Natural killer cell treated with Interleukin-12 subunit alpha and Interleukin-12 subunit beta and Interleukin-15 and Interleukin-18, amount 100 ng/mL, for 72 hours (primary cell): ENCODE results near the gene OPN1MW2. TPM values are rescaled to one million over a fixed set of nuclear protein-coding genes. Genes with fewer than 3 reads are reported as not detected.
A peak's percentile ranks its signal among the peaks of the same experiment; 100 is the strongest.
"Not testable (repeated sequence)": the region's sequence is repeated elsewhere in the genome, so short reads cannot be mapped to it uniquely, and the experiment has no call there.

Experiments
- ATAC-seq, 2 donors: fragments of 150-1000 bp; cut with Tn5 transposase in 1 of 2; sonication (Bioruptor Pico), chemical (Tn5 transposase) in 1 of 2; 2 replicates each; pipeline ENCODE4 v1.10.0; 2021
- DNase-seq: peaks from one replicate; pipeline ENCODE4 v3.0.0; 2022; ENCODE audit warnings: low spot score
- H3K27ac Mint-ChIP-seq, 2 donors: 1 replicate in 1 of 2; 2 replicates in 1 of 2; pipeline ENCODE4 v1.8.0; 2022; ENCODE audit warnings: mixed read lengths in 2 of 2, mild to moderate bottlenecking in 1 of 2, moderate library complexity in 1 of 2
- H3K27me3 Mint-ChIP-seq, 2 donors: 1 replicate in 1 of 2; 2 replicates in 1 of 2; pipeline ENCODE4 v1.8.0; 2022; ENCODE audit warnings: mixed read lengths in 2 of 2
- H3K36me3 Mint-ChIP-seq: one replicate; pipeline ENCODE4 v1.8.0; 2022; ENCODE audit warnings: mixed read lengths
- H3K4me1 Mint-ChIP-seq, 2 donors: 1 replicate in 1 of 2; 2 replicates in 1 of 2; pipeline ENCODE4 v1.8.0; 2022; ENCODE audit warnings: low read depth in 2 of 2, mixed read lengths in 2 of 2, mild to moderate bottlenecking in 1 of 2
- H3K4me3 Mint-ChIP-seq: one replicate; pipeline ENCODE4 v1.8.0; 2022; ENCODE audit warnings: mixed read lengths
- H3K9me3 Mint-ChIP-seq: 2 replicates; pipeline ENCODE4 v1.8.0; 2022; ENCODE audit warnings: mixed read lengths
- total RNA-seq, 2 donors: library from RNA; stranded (reverse); gene quantifications; one replicate each; pipeline ENCODE4 v1.2.3, GENCODE V29; 2022

OPN1MW2 gene
- total RNA-seq, 2 donors from 2014 or later = not detected

GRCh38 chrX:154238939-154239559 is 19.5 kb downstream of the OPN1MW2 start:
- not testable (repeated sequence) for H3K4me1 Mint-ChIP-seq

GRCh38 chrX:154239982-154240503 is 20.5 kb downstream of the OPN1MW2 start:
- DNase-seq (peak; percentile 48), ATAC-seq (peak in 1 of 2 donors; percentile 24)
- peak overlapping the region; percentile 41 to 50 for H3K27ac Mint-ChIP-seq
- H3K36me3 Mint-ChIP-seq, H3K27me3 Mint-ChIP-seq, H3K4me3 Mint-ChIP-seq, H3K4me1 Mint-ChIP-seq, H3K9me3 Mint-ChIP-seq: not testable (repeated sequence)

More at GRCh38 chrX:154238939-154239559, 19.5 kb downstream of the OPN1MW2 start:
- ATAC-seq, H3K27me3 Mint-ChIP-seq, H3K36me3 Mint-ChIP-seq, H3K27ac Mint-ChIP-seq, H3K9me3 Mint-ChIP-seq, H3K4me3 Mint-ChIP-seq, DNase-seq: not testable (repeated sequence)

GRCh38 chrX:154247377-154248045 is 28.0 kb downstream of the OPN1MW2 start:
- ATAC-seq = peak; percentile 97
- H3K4me1 Mint-ChIP-seq, H3K4me3 Mint-ChIP-seq, H3K9me3 Mint-ChIP-seq, H3K36me3 Mint-ChIP-seq, DNase-seq, H3K27ac Mint-ChIP-seq, H3K27me3 Mint-ChIP-seq: not testable (repeated sequence)

GRCh38 chrX:154248076-154248475 is 28.5 kb downstream of the OPN1MW2 start:
- ATAC-seq = peak; percentile 2 to 38
- not testable (repeated sequence) for H3K36me3 Mint-ChIP-seq, H3K27me3 Mint-ChIP-seq, H3K4me1 Mint-ChIP-seq, H3K9me3 Mint-ChIP-seq, DNase-seq, H3K4me3 Mint-ChIP-seq, H3K27ac Mint-ChIP-seq

GRCh38 chrX:154257282-154257681 is 37.7 kb downstream of the OPN1MW2 start, which contains the start of gene OPN1MW3:
Gene OPN1MW3 (plus strand): TSS chrX:154257582. CDS start chrX:154257620, 38 bp downstream.
- H3K4me1 Mint-ChIP-seq, DNase-seq: not testable (repeated sequence)

GRCh38 chrX:154258711-154259110 is 39.2 kb downstream of the OPN1MW2 start:
- H3K36me3 Mint-ChIP-seq, H3K27ac Mint-ChIP-seq, H3K4me1 Mint-ChIP-seq, H3K4me3 Mint-ChIP-seq, ATAC-seq, H3K27me3 Mint-ChIP-seq, H3K9me3 Mint-ChIP-seq, DNase-seq: not testable (repeated sequence)

More at GRCh38 chrX:154257282-154257681, 37.7 kb downstream of the OPN1MW2 start, which contains the start of gene OPN1MW3:
- H3K36me3 Mint-ChIP-seq, H3K27me3 Mint-ChIP-seq, ATAC-seq, H3K4me3 Mint-ChIP-seq, H3K9me3 Mint-ChIP-seq, H3K27ac Mint-ChIP-seq: not testable (repeated sequence)

GRCh38 chrX:154263072-154263471 is 43.5 kb downstream of the OPN1MW2 start:
- H3K4me1 Mint-ChIP-seq, H3K4me3 Mint-ChIP-seq, DNase-seq, H3K9me3 Mint-ChIP-seq, H3K27ac Mint-ChIP-seq, H3K27me3 Mint-ChIP-seq, ATAC-seq, H3K36me3 Mint-ChIP-seq: not testable (repeated sequence)

GRCh38 chrX:154269245-154269644 is 49.7 kb downstream of the OPN1MW2 start:
- not testable (repeated sequence) for H3K36me3 Mint-ChIP-seq, ATAC-seq, H3K27ac Mint-ChIP-seq, DNase-seq, H3K9me3 Mint-ChIP-seq, H3K27me3 Mint-ChIP-seq, H3K4me1 Mint-ChIP-seq, H3K4me3 Mint-ChIP-seq

Other genes with a start within 250 kb of the OPN1MW2 start
- 100 to 1,000 TPM; 105 to 131 TPM for gene HCFC1, start 247.9 kb upstream of the OPN1MW2 start, total RNA-seq
- 1 to 10 TPM; 2.4 to 6.9 TPM for gene TMEM187, start 247.0 kb upstream of the OPN1MW2 start, total RNA-seq
- 100 to 1,000 TPM; 136 to 258 TPM for gene IRAK1, start 199.9 kb upstream of the OPN1MW2 start, total RNA-seq
- gene MECP2, start 122.0 kb upstream of the OPN1MW2 start, total RNA-seq = 100 to 1,000 TPM in 1 of 2 donors, 10 to 100 TPM in 1; 65.5 to 103 TPM
- gene OPN1LW, start 75.5 kb upstream of the OPN1MW2 start, total RNA-seq = not detected
- not detected for gene OPN1MW, start 37.2 kb upstream of the OPN1MW2 start, total RNA-seq
- not detected for gene OPN1MW3, start 37.8 kb downstream of the OPN1MW2 start, total RNA-seq
- gene TEX28, start 75.4 kb downstream of the OPN1MW2 start, total RNA-seq = not detected
- 1 to 10 TPM; 3.0 to 4.1 TPM for gene TKTL1, start 76.0 kb downstream of the OPN1MW2 start, total RNA-seq
- 100 to 1,000 TPM; 574 to 727 TPM for gene FLNA, start 154.9 kb downstream of the OPN1MW2 start, total RNA-seq
- gene EMD, start 159.5 kb downstream of the OPN1MW2 start, total RNA-seq = 10 to 100 TPM; 49.2 to 61.9 TPM
- gene RPL10, start 178.6 kb downstream of the OPN1MW2 start, total RNA-seq = 1,000 to 10,000 TPM; 1,953 to 2,194 TPM
- gene DNASE1L1, start 189.5 kb downstream of the OPN1MW2 start, total RNA-seq = 10 to 100 TPM; 12.4 to 14.6 TPM
- 10 to 100 TPM; 47.4 to 73.7 TPM for gene TAFAZZIN, start 191.8 kb downstream of the OPN1MW2 start, total RNA-seq
- 100 to 1,000 TPM in 1 of 2 donors, 10 to 100 TPM in 1; 46.7 to 106 TPM for gene ATP6AP1, start 208.9 kb downstream of the OPN1MW2 start, total RNA-seq
- gene GDI1, start 217.4 kb downstream of the OPN1MW2 start, total RNA-seq = 100 to 1,000 TPM; 157 to 187 TPM
- 100 to 1,000 TPM in 1 of 2 donors, 10 to 100 TPM in 1; 75.2 to 108 TPM for gene FAM50A, start 224.4 kb downstream of the OPN1MW2 start, total RNA-seq
- gene PLXNA3, start 238.5 kb downstream of the OPN1MW2 start, total RNA-seq = 10 to 100 TPM; 52.4 to 61.3 TPM